Hindlimb muscle (tissue), 1 donor: ENCODE data around the gene TSNAXIP1. TPM values are rescaled to one million over a fixed set of nuclear protein-coding genes. Genes with fewer than 3 reads are reported as not detected.
"Not testable (repeated sequence)": the region's sequence is repeated elsewhere in the genome, so short reads cannot be mapped to it uniquely, and the experiment has no call there.

Experiments used
- DNase-seq: peaks from one replicate; pipeline ENCODE4 v3.0.0-alpha.2; 2013
- polyA plus RNA-seq: library from polyadenylated mRNA; unstranded; fragments of 120-200 nt; gene quantifications from one replicate; pipeline ENCODE4 v1.2.1, GENCODE V29; 2013; ENCODE audit not compliant: insufficient read length

Gene TSNAXIP1
- polyA plus RNA-seq, 1 donor, result 2.0 TPM

DNA sequence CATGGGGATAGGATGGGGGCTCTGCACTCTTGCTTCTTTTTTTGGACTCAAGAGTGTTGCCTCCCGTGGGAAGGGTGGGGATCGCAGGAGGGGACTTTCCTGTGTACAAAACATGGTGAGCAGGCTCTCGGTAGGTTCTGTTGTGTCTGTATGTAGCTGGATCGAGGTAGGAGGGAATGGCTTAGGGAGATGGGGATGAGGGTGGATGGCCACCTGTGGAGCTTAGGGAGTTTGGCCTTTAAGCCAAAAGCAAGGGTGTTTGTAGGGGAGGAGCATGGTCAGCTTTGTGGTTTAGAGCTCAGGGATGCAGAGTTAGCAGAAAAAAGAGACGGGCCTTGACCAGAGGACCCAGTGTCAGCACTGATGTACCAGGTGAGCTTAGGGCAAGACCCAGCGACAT, 55.2 kb downstream of the TSNAXIP1 start:
- no peak for DNase-seq

DNA sequence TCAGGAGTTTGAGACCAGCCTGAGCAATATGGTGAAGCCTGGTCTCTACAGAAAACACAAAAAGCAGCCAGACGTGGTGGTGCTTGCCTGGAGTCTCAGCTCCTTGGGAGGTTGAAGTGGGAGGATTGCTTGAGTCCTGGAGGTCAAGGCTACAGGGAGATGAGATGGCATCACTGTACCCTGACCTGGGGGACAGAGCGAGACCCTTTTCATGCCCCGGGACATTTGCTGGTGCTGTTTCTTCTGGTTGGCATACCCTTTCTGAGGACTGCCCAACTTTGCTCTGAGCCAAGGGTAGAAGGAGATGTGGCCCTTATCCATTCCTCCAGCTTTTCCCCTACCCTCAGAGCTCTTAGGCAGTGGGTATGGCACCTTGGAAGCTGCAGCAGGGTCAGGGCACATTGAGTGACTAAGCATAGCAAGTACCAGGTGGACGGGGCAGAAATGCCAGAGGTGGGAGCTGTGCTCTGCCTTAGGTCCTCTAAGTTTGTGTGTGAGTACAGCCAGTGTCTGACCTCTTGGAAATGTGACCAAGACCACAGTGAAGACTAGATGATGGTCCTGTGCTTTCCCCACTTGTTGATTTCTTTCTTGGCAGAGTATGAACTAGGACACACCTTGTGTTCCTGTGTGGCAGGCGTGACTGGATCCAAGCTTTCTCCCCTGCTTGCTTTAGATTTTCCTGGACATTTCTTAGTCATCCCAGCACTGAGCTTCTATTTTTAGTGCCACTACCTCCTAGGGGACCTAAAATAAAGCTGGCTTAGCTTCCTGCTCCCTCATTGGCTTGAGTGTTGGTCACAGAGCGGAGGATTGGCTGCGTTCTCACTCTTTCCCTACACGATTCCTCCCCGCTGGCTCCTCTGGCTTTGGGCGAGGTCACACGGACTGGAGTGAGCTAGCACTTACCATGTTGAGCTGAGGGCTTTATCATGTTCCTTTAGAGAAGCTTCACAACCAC, 56.2 kb downstream of the TSNAXIP1 start:
- peak; percentile 77 for DNase-seq

DNA sequence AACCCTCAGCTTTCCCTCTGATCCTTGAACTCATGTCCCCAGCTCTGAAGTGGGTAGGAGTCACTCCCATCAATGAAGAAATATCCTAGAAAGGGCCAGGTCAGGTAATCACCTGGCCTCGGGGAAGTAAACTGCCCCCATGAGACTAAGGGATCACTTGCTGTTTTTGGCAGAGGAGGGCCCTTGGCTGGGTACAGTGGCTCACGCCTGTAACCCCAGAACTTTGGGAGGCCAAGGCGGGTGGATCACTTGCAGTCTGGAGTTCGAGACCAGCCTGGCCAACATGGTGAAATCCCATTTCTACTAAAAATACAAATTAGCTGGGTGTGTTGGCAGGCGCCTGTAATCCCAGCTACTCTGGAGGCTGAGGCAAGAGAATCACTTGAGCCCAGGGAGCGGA, 57.4 kb downstream of the TSNAXIP1 start:
- not testable (repeated sequence) for DNase-seq

DNA sequence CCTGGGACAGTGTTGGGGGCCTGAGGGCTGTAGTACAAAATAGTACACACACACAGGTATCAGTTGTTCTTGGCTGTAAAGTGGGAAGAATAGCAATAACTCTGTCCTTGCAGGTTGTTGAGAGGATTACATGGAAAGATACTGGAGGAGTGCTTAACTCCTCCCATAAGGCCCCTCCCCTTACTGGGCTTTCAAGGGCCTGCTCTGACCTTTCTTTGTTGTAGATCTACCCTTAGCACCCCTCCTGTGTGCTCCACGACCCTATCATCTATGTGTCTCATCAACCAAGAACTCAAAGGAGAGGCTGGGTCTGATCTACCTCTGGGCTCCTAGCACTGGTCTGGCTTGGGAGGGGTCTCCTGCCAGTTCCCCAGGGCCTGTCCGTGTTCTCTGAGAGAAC, 57.9 kb downstream of the TSNAXIP1 start:
- DNase-seq, result no peak

DNA sequence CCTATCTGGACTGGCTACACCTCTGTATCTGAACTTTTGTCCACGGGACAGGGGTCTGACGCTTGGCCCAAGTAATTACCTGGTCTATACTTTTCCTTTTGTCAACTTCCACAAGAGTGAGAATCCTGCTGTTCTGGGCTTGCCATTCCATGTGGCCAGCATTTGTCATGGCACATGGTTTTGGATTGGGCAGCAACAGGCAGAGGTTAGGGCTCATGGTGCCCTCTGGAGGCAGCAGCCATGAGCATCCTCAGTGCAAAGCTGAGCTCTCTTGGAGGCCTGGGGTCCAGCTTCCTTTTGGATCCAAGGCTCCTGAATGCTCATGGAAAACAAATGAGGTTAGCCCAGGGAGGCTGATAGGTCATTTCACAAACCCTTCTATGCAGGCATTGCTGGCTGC, 58.6 kb downstream of the TSNAXIP1 start:
- no peak for DNase-seq

DNA sequence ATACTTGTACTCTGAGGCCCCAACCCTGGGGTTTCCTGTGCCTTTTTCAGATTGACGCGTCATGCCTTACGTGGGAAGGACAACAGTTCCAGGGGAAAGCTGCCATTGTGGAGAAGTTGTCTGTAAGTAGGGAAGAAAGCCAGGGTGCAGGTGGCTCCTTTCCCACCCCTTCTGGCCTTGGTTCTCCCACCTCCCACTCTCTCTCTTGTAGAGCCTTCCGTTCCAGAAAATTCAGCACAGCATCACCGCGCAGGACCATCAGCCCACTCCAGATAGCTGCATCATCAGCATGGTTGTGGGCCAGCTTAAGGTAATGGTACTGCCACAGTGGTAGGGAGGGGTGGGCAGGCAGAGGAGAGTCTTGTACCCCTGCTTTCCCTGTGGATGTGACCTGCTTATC, 61.6 kb downstream of the TSNAXIP1 start:
- no peak for DNase-seq

DNA sequence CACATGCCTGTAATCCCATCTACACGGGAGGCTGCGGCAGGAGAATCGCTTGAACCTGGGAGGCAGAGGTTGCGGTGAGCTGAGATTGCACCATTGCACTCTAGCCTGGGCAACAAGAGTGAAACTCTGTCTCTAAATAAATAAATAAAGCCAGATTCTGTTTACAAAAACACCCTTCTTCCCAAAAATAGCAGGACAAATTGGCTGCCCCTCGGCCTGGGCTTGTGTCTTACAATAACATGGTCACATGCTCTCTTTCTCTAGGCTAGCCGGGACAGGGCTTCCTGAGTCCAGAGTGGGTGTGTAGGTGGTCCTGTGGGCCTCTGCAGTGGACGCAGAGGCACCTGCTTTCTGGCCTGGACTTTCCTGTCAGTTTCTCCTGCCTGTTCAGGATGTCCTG, 63.0 kb downstream of the TSNAXIP1 start:
- no peak for DNase-seq

DNA sequence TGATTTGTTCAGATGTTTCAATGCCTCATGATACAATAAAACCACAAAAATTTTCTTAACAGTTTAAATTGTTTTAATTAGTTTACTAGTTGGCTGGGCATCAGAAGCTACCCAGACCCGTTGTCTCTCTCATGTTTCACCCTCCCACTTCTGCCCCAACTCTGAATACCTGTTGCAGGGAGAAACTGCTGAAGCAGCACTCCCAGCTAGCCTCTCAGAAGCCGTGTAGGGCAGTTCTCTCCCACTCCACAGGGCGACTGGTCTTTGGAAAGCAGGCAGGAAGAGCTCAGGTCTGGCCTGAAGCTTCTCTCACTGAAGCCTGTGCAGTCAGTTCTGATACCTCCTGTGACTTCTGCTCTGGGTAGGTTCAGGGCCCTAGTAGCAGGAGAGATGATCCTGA, 64.6 kb downstream of the TSNAXIP1 start:
- no peak for DNase-seq

DNA sequence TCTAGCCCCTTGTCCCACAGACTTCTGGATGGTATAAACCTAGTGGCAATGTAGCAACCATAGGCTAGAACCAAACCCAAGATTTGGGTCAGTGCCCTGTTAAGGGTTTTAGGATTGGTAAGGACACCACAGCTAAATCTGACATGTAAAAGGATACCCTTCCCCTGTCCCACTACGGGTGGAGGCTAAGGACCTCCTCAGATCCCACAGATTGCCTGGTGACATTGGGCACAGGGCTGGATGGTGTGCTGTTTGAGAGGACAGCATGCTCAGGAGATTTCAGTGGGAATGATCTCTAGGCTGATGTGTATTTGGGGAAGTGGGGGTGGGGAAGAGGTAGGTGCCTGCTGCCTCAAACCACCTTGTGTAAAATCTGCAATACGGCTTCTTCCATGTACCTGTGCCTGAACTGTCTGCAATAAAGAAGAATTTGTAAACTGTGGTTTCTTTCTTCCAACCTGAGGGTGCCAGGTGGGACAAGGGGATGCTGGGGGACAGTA, 65.5 kb downstream of the TSNAXIP1 start:
- no peak for DNase-seq

DNA sequence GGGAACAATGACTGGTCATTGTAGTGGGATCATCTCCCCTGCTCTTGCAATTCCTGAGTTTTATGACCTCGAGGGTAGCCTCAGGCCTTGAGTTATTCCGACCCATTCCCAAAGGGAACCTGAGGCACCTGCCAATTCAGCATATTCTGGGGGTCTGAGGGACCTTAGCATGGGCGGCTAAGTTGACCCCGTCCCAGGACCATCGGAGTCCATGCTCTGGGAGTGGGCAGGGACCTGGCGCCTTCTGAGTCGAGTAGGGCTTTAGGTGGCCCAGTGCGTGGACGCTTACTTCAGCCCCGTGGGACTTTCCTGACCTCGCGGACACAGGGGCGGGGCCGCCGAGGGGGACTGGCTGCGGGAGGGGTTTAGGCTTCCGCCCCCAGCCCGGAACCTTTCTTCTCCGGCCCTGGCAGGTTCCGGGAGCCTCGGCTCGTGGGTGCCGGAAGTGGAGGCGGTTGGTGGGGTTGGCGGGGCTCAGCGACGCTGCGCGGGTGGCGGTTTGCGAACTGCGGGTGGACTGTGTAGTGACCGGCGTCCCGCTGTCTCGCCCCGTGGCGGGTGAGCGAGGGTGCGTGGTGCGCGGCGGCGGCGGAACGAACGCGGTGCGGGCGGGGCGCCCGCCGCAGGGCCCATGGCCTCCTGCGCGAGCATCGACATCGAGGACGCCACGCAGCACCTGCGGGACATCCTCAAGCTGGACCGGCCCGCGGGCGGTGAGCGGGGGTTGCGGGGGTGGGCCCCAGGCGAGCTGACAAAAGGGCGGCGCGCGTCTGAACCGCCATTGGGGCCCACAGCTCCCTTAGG, 66.1 kb downstream of the TSNAXIP1 start, which contains the start of gene EDC4:
TSS of gene EDC4 (plus strand) at position 422 of the 804 bp plus-strand sequence. CDS start at position 632, 210 bp downstream.
- DNase-seq, result peak; percentile 84

DNA sequence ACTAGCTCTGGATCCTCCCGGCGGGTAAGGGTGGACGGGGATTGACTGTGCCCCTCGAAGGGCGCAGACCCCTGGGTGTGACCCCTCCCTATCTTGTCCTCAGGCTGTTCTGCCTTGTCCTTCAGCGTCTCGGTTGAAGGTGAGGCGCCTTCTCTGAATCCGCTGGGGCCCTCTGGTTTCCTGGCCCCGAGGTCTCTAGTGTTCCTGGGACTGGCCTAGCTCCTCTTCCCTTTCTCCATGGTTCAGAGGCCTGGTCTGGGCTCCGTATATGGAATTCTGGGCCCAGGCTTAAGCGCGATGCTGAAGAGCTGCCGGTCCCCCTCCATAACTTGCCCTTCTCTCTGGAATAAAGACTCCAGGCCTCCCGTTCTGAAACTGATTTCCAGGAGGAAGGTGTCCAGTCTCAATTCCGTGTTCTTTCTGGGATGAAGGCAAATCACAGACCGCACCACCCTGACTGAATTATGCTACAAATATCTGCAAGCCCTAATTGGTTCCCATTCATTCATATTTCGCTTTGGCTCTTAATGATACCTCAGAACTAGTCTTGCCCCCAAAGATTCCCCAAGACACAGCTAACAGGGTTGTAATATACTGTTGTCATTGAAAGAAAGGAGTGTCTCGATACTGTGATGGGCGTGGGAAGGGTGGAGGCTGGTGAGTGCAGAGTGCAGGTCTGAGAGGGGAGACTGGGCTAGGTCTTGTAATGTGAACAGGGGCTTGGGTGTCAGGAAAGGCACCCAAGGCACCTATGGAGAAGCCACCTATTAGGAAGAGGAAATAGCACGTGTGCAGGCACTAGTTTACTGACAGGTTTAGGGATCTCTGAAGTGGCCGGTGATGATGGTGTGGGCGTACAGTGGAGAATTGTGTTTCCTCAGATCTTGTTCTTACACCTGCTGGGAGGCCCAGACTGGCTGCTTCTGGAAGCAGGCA, 67.0 kb downstream of the TSNAXIP1 start:
- no peak for DNase-seq

DNA sequence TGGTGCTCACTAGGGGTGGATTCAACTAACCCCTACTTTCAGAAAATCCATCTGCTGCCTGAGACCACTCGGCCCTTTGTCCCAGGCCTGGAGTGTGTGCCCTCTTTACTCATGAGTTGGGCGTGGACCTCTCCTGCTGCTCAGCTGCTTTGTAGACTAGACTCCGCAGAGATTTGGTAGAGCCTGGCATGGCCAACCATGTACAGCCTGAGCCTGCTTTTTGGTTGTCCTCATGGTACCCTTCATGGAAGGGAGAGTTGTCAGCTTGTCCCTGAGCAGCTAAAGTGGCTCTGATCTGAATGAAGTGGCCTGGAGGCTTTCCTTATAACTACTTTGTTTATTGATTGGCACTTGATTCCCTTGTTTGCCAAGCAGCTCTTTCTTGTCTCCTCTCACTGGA, 67.7 kb downstream of the TSNAXIP1 start:
- DNase-seq, result no peak

DNA sequence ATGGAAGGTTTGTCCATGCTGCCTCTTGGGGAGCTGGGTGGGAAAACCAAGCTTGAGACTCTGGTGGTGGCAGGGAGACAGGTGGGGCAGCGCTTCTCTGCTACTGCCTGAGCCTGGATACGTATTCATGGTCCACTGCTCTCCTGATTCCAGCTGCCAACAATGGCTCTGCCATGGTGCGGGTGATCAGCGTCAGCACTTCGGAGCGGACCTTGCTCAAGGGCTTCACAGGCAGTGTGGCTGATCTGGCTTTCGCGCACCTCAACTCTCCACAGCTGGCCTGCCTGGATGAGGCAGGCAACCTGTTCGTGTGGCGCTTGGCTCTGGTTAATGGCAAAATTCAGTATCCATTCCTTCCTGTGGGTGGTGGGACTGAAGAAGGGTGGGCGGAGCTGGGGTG, 70.4 kb downstream of the TSNAXIP1 start:
- no peak for DNase-seq

Other genes starting within 250 kb of the TSNAXIP1 start
- 43.9 TPM for gene CTCF, start 244.4 kb upstream of the TSNAXIP1 start, polyA plus RNA-seq
- gene CARMIL2, start 161.7 kb upstream of the TSNAXIP1 start, polyA plus RNA-seq, result 0.81 TPM
- gene ACD, start 146.6 kb upstream of the TSNAXIP1 start, polyA plus RNA-seq, result 17.4 TPM
- gene PARD6A, start 145.9 kb upstream of the TSNAXIP1 start, polyA plus RNA-seq, result 0.89 TPM
- 8.7 TPM for gene ENKD1, start 140.1 kb upstream of the TSNAXIP1 start, polyA plus RNA-seq
- 2.6 TPM for gene C16orf86, start 140.1 kb upstream of the TSNAXIP1 start, polyA plus RNA-seq
- gene GFOD2, start 87.6 kb upstream of the TSNAXIP1 start, polyA plus RNA-seq, result 15.8 TPM
- gene RANBP10, start 329 bp upstream of the TSNAXIP1 start, polyA plus RNA-seq, result 28.8 TPM
- 27.0 TPM for gene THAP11, start 35.4 kb downstream of the TSNAXIP1 start, polyA plus RNA-seq
- gene NUTF2, start 40.0 kb downstream of the TSNAXIP1 start, polyA plus RNA-seq, result 127 TPM
- 36.6 TPM for gene CENPT, start 40.8 kb downstream of the TSNAXIP1 start, polyA plus RNA-seq
- gene EDC4, start 66.2 kb downstream of the TSNAXIP1 start, polyA plus RNA-seq, result 126 TPM
- 1.6 TPM for gene NRN1L, start 78.0 kb downstream of the TSNAXIP1 start, polyA plus RNA-seq
- 23.0 TPM for gene PSKH1, start 86.4 kb downstream of the TSNAXIP1 start, polyA plus RNA-seq
- gene CTRL, start 125.0 kb downstream of the TSNAXIP1 start, polyA plus RNA-seq, result 3.1 TPM
- 33.5 TPM for gene PSMB10, start 130.0 kb downstream of the TSNAXIP1 start, polyA plus RNA-seq
- gene LCAT, start 137.2 kb downstream of the TSNAXIP1 start, polyA plus RNA-seq, result 24.4 TPM
- 45.9 TPM for gene SLC12A4, start 161.7 kb downstream of the TSNAXIP1 start, polyA plus RNA-seq
- gene DPEP3, start 173.6 kb downstream of the TSNAXIP1 start, polyA plus RNA-seq, result 0.09 TPM
- 2.3 TPM for gene DPEP2, start 192.6 kb downstream of the TSNAXIP1 start, polyA plus RNA-seq
- not detected for gene DPEP2NB, start 209.0 kb downstream of the TSNAXIP1 start, polyA plus RNA-seq
- 4.9 TPM for gene DDX28, start 216.3 kb downstream of the TSNAXIP1 start, polyA plus RNA-seq
- gene DUS2, start 216.4 kb downstream of the TSNAXIP1 start, polyA plus RNA-seq, result 8.7 TPM